GM10266 (cell line): ENCODE data around the gene ARCN1.

Experiments
- DNase-seq: peaks from one replicate; pipeline ENCODE4 v3.0.0; 2012; ENCODE audit errors: extremely low spot score
- CTCF ChIP-seq: IDR thresholded peaks from 2 replicates; pipeline ENCODE4 v1.5.1; 2012; ENCODE audit warnings: mild to moderate bottlenecking, low read depth; ENCODE audit not compliant: control insufficient read depth, insufficient read depth; ENCODE audit errors: missing control alignments

ARCN1 gene

GRCh38 chr11:118572061-118572980, at the start of gene ARCN1:
ARCN1 (plus strand) TSS chr11:118572409; CDS start chr11:118572548, 139 bp downstream.
- no peak for TF ChIP-seq CTCF
- peak; percentile 84 for DNase-seq

- DNase-seq, result no peak
- TF ChIP-seq CTCF, result no peak
Observed at GRCh38 chr11:118522571-118523072, 49.6 kb upstream of the ARCN1 start.

- no peak for TF ChIP-seq CTCF
- no peak for DNase-seq
Observed at GRCh38 chr11:118524356-118524755, 47.9 kb upstream of the ARCN1 start.

GRCh38 chr11:118524757-118525470, 47.3 kb upstream of the ARCN1 start:
- no peak for DNase-seq
- no peak for TF ChIP-seq CTCF

DNA sequence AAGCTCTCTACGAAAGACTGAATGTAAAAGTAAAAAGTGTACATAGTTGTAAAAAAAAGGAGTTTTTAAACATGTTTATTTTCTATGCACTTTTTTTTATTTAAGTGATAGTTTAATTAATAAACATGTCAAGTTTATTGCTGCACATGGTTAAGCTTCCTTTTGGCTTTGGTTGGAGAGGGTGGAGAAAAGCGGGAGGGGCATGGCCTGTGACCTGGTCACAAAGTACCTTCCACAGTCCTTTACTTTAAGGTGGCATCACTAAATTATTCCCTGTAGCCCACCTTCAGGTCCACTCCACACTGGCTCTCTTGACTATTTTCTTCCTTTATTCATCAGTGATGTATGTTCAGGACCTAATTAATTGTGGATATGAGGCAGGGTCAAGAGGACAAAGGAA, 45.5 kb upstream of the ARCN1 start:
- no peak for DNase-seq
- no peak for TF ChIP-seq CTCF

DNA sequence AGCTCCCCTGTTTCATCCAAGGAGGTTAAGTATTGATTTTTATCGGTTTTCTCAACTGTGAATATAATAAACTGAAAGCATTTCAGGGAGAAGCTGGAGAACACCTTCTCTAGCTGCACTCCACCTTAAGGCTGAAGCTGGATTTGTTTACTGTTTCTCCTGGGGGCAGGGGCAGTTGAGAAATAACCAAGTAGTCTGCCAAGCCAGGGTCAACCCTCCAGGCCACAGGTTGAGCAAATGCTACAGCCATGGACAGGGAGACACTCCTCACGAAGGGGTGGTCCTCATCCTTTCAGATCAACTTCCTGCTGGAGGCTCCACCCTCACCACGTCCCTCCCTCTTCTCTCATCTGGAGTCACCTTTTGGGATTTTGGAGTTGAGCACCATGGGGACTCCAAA, 45.1 kb upstream of the ARCN1 start, which contains the start of gene TTC36:
TTC36 (plus strand) TSS at position 366 of the 400 bp plus-strand sequence; CDS start at position 387, 21 bp downstream.
- TF ChIP-seq CTCF, result no peak
- no peak for DNase-seq
